ENCODE data around the gene LSR.

The LSR gene

GRCh38 chr19:35316560-35316959 lies 67.8 kb downstream of the LSR start:
- no peak for TF ChIP-seq CTCF (IDR thresholded peaks at IDR 0.05; ENCODE audit: control insufficient read depth, extremely low read depth, insufficient read depth)
- no peak for DNase-seq (ENCODE audit: low read depth)
- H3K4me3 ChIP-seq (ENCODE audit: low read depth, low read length), result no peak overlapping the region
